H1 (cell line): ENCODE results near the gene EXOC2. TPM values are rescaled to one million over a fixed set of nuclear protein-coding genes. Genes with fewer than 3 reads are reported as not detected.

Source experiments
- CTCF ChIA-PET: fragments of 300-600 bp; sonication (Branson Sonifier 250); formaldehyde crosslinking; loops from one replicate; lab custom pipeline; 2021; ENCODE audit not compliant: partially characterized antibody; lab: Charles Lee
- POLR2A ChIA-PET: fragments of 300-600 bp; sonication (Branson Sonifier 250); formaldehyde crosslinking; loops from one replicate; lab custom pipeline; 2021; ENCODE audit warnings: inconsistent platforms; ENCODE audit not compliant: partially characterized antibody; lab: Charles Lee
- DNase-seq, 2 experiments: peaks; one replicate each; pipeline versions ENCODE4 v3.0.0 to v3.0.0-alpha.2; 2010 to 2022; ENCODE audit warnings: low spot score in 2 of 2, low read depth in 1 of 2, mixed read lengths in 1 of 2
- FAIRE-seq: peaks from 2 replicates; lab custom pipeline; 2011; peaks lifted over from hg19 to GRCh38; lab: Jason Lieb, UNC
- H2AFZ ChIP-seq: 2 replicates; pipeline ENCODE4 v1.8.1; 2012; ENCODE audit warnings: low read length, inconsistent platforms
- H2AK5ac ChIP-seq: 2 replicates; pipeline ENCODE4 v1.6.1; 2013; ENCODE audit warnings: low read depth, low read length
- H2BK120ac ChIP-seq: replicated peaks from 2 replicates; pipeline ENCODE3; 2013; ENCODE audit warnings: low read depth, low read length, inconsistent platforms
- H2BK12ac ChIP-seq: 2 replicates; pipeline ENCODE4 v1.6.1; 2013; ENCODE audit warnings: low read depth, low read length
- H2BK15ac ChIP-seq: 2 replicates; pipeline ENCODE4 v1.6.1; 2013; ENCODE audit warnings: low read length
- H2BK20ac ChIP-seq: 2 replicates; pipeline ENCODE4 v1.6.1; 2013; ENCODE audit warnings: low read length
- H2BK5ac ChIP-seq: 2 replicates; pipeline ENCODE4 v1.6.1; 2013; ENCODE audit warnings: low read depth, low read length
- H3K14ac ChIP-seq: 2 replicates; pipeline ENCODE4 v1.6.1; 2013; ENCODE audit warnings: inconsistent platforms; ENCODE audit not compliant: insufficient read length
- H3K18ac ChIP-seq: 2 replicates; pipeline ENCODE4 v1.6.1; 2013; ENCODE audit warnings: low read length; ENCODE audit errors: extremely low read depth
- H3K23ac ChIP-seq: 2 replicates; pipeline ENCODE4 v1.6.1; 2013; ENCODE audit warnings: inconsistent platforms; ENCODE audit not compliant: insufficient read length
- H3K23me2 ChIP-seq: 2 replicates; pipeline ENCODE4 v1.6.1; 2013; ENCODE audit warnings: low read depth, low read length
- H3K27ac ChIP-seq: 2 replicates; pipeline ENCODE4 v1.6.1; 2011; ENCODE audit warnings: low read depth, low read length, inconsistent platforms
- H3K27me3 ChIP-seq, 4 experiments: replicated peaks in 1 of 4; 1 replicate in 1 of 4; 2 replicates in 3 of 4; pipeline versions ENCODE4 v1.6.1 to v1.8.1; 2011 to 2013; ENCODE audit warnings: low read length in 3 of 4, mild to moderate bottlenecking in 3 of 4, inconsistent platforms in 2 of 4, mixed read lengths in 2 of 4, moderate library complexity in 1 of 4; ENCODE audit not compliant: control insufficient read depth in 3 of 4, insufficient read depth in 3 of 4; ENCODE audit errors: extremely low read depth in 1 of 4
- H3K36me3 ChIP-seq, 4 experiments: 2 replicates each; pipeline versions ENCODE4 v1.6.1 to v1.8.1; 2011 to 2013; ENCODE audit warnings: mild to moderate bottlenecking in 4 of 4, low read length in 3 of 4, moderate library complexity in 2 of 4, control low read depth in 1 of 4, inconsistent platforms in 1 of 4; ENCODE audit not compliant: insufficient read depth in 4 of 4, control insufficient read depth in 2 of 4
- H3K4ac ChIP-seq: replicated peaks from 2 replicates; pipeline ENCODE3; 2013; ENCODE audit warnings: low read length, low read depth, mixed read lengths, inconsistent platforms; ENCODE audit not compliant: insufficient read length
- H3K4me1 ChIP-seq, 4 experiments: replicated peaks in 1 of 4; 1 replicate in 1 of 4; 2 replicates in 3 of 4; pipeline versions ENCODE4 v1.6.1 to v1.8.1; 2011 to 2013; ENCODE audit warnings: low read length in 3 of 4, inconsistent platforms in 2 of 4, mixed read lengths in 1 of 4; ENCODE audit not compliant: insufficient read depth in 4 of 4, control insufficient read depth in 3 of 4
- H3K4me2 ChIP-seq, 2 experiments: 2 replicates each; pipeline versions ENCODE4 v1.6.1 to v1.8.1; 2011 to 2013; ENCODE audit warnings: low read depth in 2 of 2, low read length in 2 of 2, control low read depth in 1 of 2, inconsistent platforms in 1 of 2, mild to moderate bottlenecking in 1 of 2; ENCODE audit not compliant: insufficient read depth in 1 of 2
- H3K4me3 ChIP-seq, 4 experiments: fragments of 200-600, 300-600 bp in 1 of 4; sonication (generic), shearing (Covaris generic), sonication (Bioruptor Twin) in 1 of 4; 2 replicates each; pipeline versions ENCODE4 v1.5.1 to v1.8.1; 2011 to 2016; ENCODE audit warnings: low read length in 4 of 4, low read depth in 3 of 4, control low read depth in 2 of 4, inconsistent platforms in 2 of 4, mild to moderate bottlenecking in 2 of 4, mixed read lengths in 1 of 4, moderate library complexity in 1 of 4; ENCODE audit not compliant: insufficient read depth in 2 of 4; ENCODE audit errors: extremely low read depth in 1 of 4
- H3K56ac ChIP-seq: replicated peaks from 2 replicates; pipeline ENCODE3; 2013; ENCODE audit warnings: low read depth, mild to moderate bottlenecking, mixed read lengths, low read length, inconsistent platforms; ENCODE audit not compliant: insufficient read length
- H3K79me1 ChIP-seq: 2 replicates; pipeline ENCODE4 v1.6.1; 2013; ENCODE audit warnings: low read depth, low read length, control low read depth
- H3K79me2 ChIP-seq, 2 experiments: 2 replicates each; pipeline versions ENCODE4 v1.6.1 to v1.8.1; 2012 to 2013; ENCODE audit warnings: low read length in 2 of 2, mild to moderate bottlenecking in 2 of 2, inconsistent platforms in 1 of 2; ENCODE audit not compliant: insufficient read depth in 2 of 2, control insufficient read depth in 1 of 2
- H3K9ac ChIP-seq, 4 experiments: replicated peaks in 1 of 4; 1 replicate in 1 of 4; 2 replicates in 3 of 4; pipeline versions ENCODE4 v1.6.1 to v1.8.1; 2011 to 2013; ENCODE audit warnings: low read depth in 3 of 4, low read length in 3 of 4, control low read depth in 2 of 4, mild to moderate bottlenecking in 2 of 4, moderate library complexity in 2 of 4, inconsistent platforms in 1 of 4; ENCODE audit errors: extremely low read depth in 1 of 4
- H3K9me3 ChIP-seq, 2 experiments: 2 replicates each; pipeline versions ENCODE4 v1.6.1 to v1.8.1; 2012 to 2013; ENCODE audit warnings: mild to moderate bottlenecking in 2 of 2, moderate library complexity in 2 of 2, control low read depth in 1 of 2, inconsistent platforms in 1 of 2, low read depth in 1 of 2, low read length in 1 of 2, mixed read lengths in 1 of 2; ENCODE audit not compliant: insufficient read depth in 2 of 2
- H4K20me1 ChIP-seq, 2 experiments: replicated peaks in 1 of 2; 2 replicates each; pipeline versions ENCODE3 to v1.8.1; 2011 to 2013; ENCODE audit warnings: inconsistent platforms in 2 of 2, low read length in 2 of 2, mild to moderate bottlenecking in 1 of 2; ENCODE audit not compliant: insufficient read depth in 2 of 2, control insufficient read depth in 1 of 2
- H4K5ac ChIP-seq: 2 replicates; pipeline ENCODE4 v1.6.1; 2013; ENCODE audit warnings: low read length, low read depth, mixed read lengths, inconsistent platforms; ENCODE audit not compliant: insufficient read length
- H4K8ac ChIP-seq: 2 replicates; pipeline ENCODE4 v1.8.0; 2013; ENCODE audit warnings: mild to moderate bottlenecking, moderate library complexity, low read length, inconsistent platforms; ENCODE audit not compliant: insufficient read depth; ENCODE audit errors: extremely low read depth
- H4K91ac ChIP-seq: replicated peaks from 2 replicates; pipeline ENCODE3; 2013; ENCODE audit warnings: low read length, mixed read lengths, inconsistent platforms; ENCODE audit not compliant: insufficient read length
- BACH1 ChIP-seq: IDR thresholded peaks from 2 replicates; pipeline ENCODE4 v1.6.1; 2012; ENCODE audit warnings: low read length, improper control_type of control experiment
- CEBPB ChIP-seq: IDR thresholded peaks from 2 replicates; pipeline ENCODE4 v1.6.1; 2012; ENCODE audit warnings: low read depth, low read length
- CHD2 ChIP-seq: IDR thresholded peaks from 2 replicates; pipeline ENCODE4 v1.6.1; 2012; ENCODE audit warnings: low read length, improper control_type of control experiment
- KDM4A ChIP-seq: IDR thresholded peaks from one replicate; pipeline ENCODE4 v1.7.1; 2012; ENCODE audit warnings: low read depth, mild to moderate bottlenecking, moderate library complexity, low read length, inconsistent platforms; ENCODE audit not compliant: severe bottlenecking
- RAD21 ChIP-seq, 2 experiments: IDR thresholded peaks in 1 of 2; conservative IDR thresholded peaks in 1 of 2; 2 replicates each; pipeline ENCODE4 v1.6.1; 2011; ENCODE audit warnings: low read depth in 2 of 2, low read length in 2 of 2, improper control_type of control experiment in 1 of 2, inconsistent platforms in 1 of 2, mild to moderate bottlenecking in 1 of 2, moderate library complexity in 1 of 2
- SIN3A ChIP-seq, 2 experiments: IDR thresholded peaks in 1 of 2; conservative IDR thresholded peaks in 1 of 2; 2 replicates each; pipeline ENCODE4 v1.6.1; 2011 to 2012; ENCODE audit warnings: low read length in 2 of 2, improper control_type of control experiment in 1 of 2, low read depth in 1 of 2, mild to moderate bottlenecking in 1 of 2
- WGBS, 2 experiments: shearing (Covaris generic) in 1 of 2; methylation state at CpG; one replicate each; pipeline versions ENCODE4 v1.1.6 to v1.1.7; 2013 to 2015; ENCODE audit warnings: low lambda C conversion rate in 2 of 2, mixed read lengths in 2 of 2, inconsistent platforms in 1 of 2, low coverage in 1 of 2, missing lambda C conversion rate in 1 of 2; ENCODE audit not compliant: insufficient replicate concordance in 2 of 2, insufficient coverage in 1 of 2, insufficient read length in 1 of 2; ENCODE audit errors: extremely low coverage in 1 of 2, missing lambda C conversion rate in 1 of 2; 5-methylcytosine and 5-hydroxymethylcytosine counted together
- polyA plus RNA-seq, 7 experiments: library from polyadenylated mRNA; depleted of rRNA in 3 of 7; stranded (reverse) in 5 of 7; unstranded in 2 of 7; fragments of >200 nt in 5 of 7; fragments of 200-250 nt in 2 of 7; gene quantifications; 1 replicate in 5 of 7; 2 replicates in 1 of 7; 4 replicates in 1 of 7; pipeline versions ENCODE4 v1.2.1 to v1.2.3, GENCODE V29; 2011 to 2013; ENCODE audit warnings: missing spikeins in 2 of 7, mixed read lengths in 2 of 7
- total RNA-seq: library from RNA; stranded (reverse); fragmentation: NEBNext Ultra II Directional; extraction: Animal tissue kit (Norgen Biotek cat#: 25700); gene quantifications from 2 replicates; pipeline ENCODE4 v1.2.1, GENCODE V29; 2021

EXOC2 gene
- total and polyA plus RNA-seq, 2 of the 8 experiments (the other 6 are each of a cell fraction or from before 2014, with no cell fraction given): 25.5 to 44.4 TPM

GRCh38 chr6:474453-475185, 218.3 kb downstream of the EXOC2 start:
- Histone ChIP-seq H2AK5ac (no peak overlapping the region), H3K14ac (no peak overlapping the region)

More at GRCh38 chr6:474453-475185, 218.3 kb downstream of the EXOC2 start:
- CTCF ChIA-PET: interaction anchor here (0.9 to 1.9 kb wide), 6 partner anchors 19 to 286 kb away, joined by 3 to 4 read pairs (median 3); no protein-coding TSS in a partner anchor
- no peak overlapping the region for H2BK20ac ChIP-seq
- H3K23me2 ChIP-seq: no peaks in the 10 kb centered on the region
- no peak overlapping the region for H3K9ac ChIP-seq
- no peak overlapping the region for H2BK12ac ChIP-seq
- H3K36me3 ChIP-seq: no peaks in the 10 kb centered on the region
- H3K27me3 ChIP-seq: no peaks in the 10 kb centered on the region
- POLR2A ChIA-PET: interaction anchor here (1.3 kb wide), 1 partner anchor 9 kb away, joined by 3 read pairs; no protein-coding TSS in a partner anchor
- 85% methylated on average over 19 of the region's 19 CpGs; no CpG with 5 or more reads in 1 of the 2 experiments for WGBS, 2 experiments
- H3K27ac ChIP-seq: no peak overlapping the region
- DNase-seq: no peak
- no peak overlapping the region for H4K8ac ChIP-seq
- H4K5ac ChIP-seq: no peak overlapping the region
- no peak overlapping the region for H3K18ac ChIP-seq
- H2AFZ ChIP-seq: no peak overlapping the region
- no peak overlapping the region for H3K4ac ChIP-seq
- no peaks in the 10 kb centered on the region for H4K20me1 ChIP-seq
- no peaks in the 10 kb centered on the region for H3K79me1 ChIP-seq
- H4K91ac ChIP-seq: no peak overlapping the region
- no peak overlapping the region for H3K23ac ChIP-seq
- no peaks in the 10 kb centered on the region; a peak in 1 of 4 replicates for H3K9me3 ChIP-seq
- no peak overlapping the region for H3K56ac ChIP-seq
- FAIRE-seq: no peak
- no peaks in the 10 kb centered on the region for H3K79me2 ChIP-seq
- TF ChIP-seq SIN3A (conservative IDR thresholded peaks at IDR 0.05 in 1 of 2, IDR thresholded peaks at IDR 0.05 in 1 of 2; ENCODE audit: low read depth in 1 of 2, low read length in 2 of 2) (no peak), CEBPB (no peak), RAD21 (IDR thresholded peaks at IDR 0.05 in 1 of 2, conservative IDR thresholded peaks at IDR 0.05 in 1 of 2; ENCODE audit: low read depth in 2 of 2, low read length in 2 of 2) (no peak), CHD2 (no peak), KDM4A (no peak), BACH1 (no peak)
- no peak overlapping the region for H2BK120ac ChIP-seq
- no peak overlapping the region for H3K4me3 ChIP-seq
- H3K4me2 ChIP-seq: no peak overlapping the region
- no peak overlapping the region for H2BK15ac ChIP-seq
- no peak overlapping the region for H2BK5ac ChIP-seq
- no peaks in the 10 kb centered on the region for H3K4me1 ChIP-seq
